KBM-7 (cell line): Measurements from ENCODE around the gene KIF26A.

ENCODE experiments used
- DNase-seq: peaks from one replicate; pipeline ENCODE4 v3.0.0-alpha.2; 2015
- in situ Hi-C: fragments of 300-500 bp; cut with MboI; formaldehyde crosslinking; loops from 2 replicates; pipeline ENCODE4 v1.14.3; 2020; ENCODE audit warnings: low sequenced_read_pairs, low pct_unique_long_range_greater_than_20kb, mixed read lengths

The KIF26A gene

DNA sequence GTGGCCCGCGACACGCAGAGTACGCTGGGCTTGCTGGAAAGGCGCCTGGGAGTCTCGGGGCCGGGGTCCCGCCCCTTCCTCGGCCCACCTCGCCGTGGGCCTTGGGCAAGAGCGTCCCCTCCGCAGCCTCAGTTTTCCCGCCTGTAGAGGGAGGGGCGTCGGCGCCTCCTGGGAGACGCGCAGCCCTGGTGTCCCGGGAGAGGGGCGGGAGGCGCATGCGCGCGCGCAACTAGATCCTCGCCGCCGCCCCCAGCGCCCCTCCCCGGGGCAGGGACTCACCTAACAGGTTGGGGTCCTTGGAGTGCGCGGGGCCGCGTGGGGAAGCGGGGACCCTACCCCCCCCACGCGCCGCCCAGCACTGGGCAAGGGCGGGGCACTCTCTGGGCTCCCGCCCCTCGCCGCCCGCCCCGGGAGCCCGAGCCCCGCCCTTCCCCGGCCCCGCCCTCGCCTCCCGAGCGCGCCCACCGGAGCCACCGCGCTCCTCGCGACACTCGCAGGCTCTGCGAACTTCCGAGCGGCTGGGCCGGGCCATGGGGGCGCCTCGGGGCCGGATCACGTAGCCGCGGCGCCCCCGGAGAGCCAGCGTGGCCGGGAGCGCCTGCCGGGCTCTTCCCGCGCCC is at the start of gene KIF26A:
Gene KIF26A (plus strand): TSS at position 490 of the 620 bp plus-strand sequence. CDS start 136 bp downstream, outside the sequence.
- DNase-seq: peak; percentile 79
- in situ Hi-C loops: no loop called here

DNA sequence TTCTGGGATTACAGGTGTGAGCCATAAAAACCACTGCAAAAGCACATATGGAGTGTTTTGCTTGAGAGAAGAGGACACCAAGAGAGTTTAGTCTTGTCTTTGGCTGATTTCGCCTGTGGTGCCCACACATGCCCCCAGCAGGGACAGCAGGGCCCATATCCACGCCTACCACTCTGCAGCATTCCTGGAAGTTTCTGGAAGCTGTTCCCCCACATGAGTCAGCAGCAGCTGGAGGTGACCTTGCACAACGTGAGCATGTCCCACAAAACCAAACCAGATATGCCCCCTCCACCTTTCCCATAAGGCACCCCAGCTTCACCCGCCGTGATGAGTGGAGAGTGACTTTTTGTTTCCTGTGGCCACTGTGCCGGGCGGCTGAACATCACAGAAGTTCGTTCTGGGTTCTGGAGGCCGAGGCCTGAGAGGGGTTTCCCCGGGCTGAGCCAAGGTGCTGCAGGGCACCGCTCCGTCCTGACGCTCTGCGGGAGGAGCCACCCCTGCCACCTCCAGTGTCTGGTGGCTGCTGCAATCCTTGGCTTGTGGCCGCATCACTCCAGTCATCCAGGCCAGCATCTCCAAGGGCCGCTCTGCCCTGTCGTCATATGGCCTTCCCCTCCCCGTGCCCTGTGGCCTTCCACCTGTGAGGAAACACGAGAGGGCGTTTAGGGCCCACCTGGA is 48.2 kb upstream of the KIF26A start:
- in situ Hi-C loops: no loop called here
- no peak for DNase-seq

DNA sequence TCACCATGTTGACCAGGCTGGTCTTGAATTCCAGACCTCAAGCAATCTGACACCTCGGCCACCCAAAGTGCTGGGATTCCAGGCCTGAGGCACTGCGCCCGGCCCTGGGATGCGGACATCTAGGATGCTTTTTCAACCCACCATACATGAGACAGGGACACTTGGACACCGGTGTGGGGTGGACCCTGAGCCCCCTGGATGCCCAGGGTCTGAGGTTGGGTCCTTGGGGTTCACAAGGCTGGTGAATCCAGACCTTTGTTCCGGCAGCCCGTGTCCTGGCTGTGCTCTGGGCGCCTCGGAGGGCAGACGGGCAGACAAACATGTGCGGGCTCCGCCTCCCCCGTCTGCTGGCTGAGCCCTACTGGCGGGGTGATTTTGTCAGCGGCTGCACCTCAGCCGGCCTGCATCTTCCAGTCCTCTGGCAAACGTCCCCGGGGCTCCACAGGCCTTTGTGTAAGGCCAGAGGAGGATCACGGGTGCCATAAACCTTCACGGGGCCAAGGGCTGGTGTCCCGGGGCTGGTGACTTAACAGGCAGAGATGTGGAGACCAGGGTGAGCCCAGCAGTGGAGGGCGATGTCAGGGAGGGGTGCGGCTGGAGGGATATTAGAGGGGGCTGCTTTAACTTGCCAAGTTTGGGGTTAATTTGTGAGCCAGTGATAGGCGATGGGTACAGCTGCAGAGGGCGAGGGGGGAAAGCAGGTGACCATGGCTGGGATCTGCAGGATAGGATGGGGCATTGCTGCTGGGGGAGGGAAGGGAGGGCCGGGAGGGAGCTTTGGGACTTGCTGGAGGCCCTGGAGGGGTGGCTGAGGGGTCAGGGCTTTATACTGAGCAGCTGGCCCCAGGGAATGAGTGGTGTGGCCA is 47.1 kb upstream of the KIF26A start:
- no peak for DNase-seq
- in situ Hi-C loops: no loop called here

DNA sequence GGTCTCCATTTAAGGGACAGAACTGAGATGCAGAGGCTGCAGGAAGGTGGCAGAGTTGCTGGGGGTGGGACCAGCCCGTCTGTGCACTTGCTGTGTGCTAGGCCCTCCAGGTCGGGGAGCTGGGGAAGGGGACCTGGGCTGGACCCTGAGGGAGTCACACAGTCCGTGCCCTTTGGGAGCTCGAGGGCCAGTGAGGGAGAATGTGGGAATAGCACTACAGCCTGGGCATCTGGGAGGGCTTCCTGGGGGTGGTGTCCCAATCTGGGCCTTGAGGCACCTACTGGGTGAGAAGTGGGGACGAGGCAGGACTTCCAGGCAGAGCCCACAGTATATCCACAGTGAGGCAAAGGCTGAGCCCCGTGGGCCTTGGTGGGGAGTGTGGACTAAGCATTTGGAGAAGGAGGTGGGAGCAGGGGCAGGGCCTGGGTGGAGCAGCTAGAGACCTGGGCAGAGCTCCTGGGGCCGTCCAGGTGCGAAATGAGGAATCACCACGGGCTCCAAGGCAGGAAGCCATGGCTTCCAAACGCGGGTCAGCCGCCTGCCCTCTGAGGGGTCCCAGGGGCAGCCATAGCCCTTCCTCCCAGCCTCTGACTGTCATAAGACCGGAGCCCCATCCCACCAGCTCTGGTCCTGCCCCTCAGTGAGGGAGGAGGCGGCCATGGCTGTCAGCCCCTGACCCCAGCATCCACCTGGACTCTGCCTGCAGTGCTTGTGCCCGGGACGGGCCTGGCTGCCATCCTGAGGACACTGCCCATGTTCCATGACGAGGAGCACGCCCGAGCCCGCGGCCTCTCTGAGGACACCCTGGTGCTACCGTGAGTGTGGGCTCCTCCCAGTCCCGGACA is 46.2 kb upstream of the KIF26A start:
- DNase-seq: no peak
- in situ Hi-C loops: no loop called here

DNA sequence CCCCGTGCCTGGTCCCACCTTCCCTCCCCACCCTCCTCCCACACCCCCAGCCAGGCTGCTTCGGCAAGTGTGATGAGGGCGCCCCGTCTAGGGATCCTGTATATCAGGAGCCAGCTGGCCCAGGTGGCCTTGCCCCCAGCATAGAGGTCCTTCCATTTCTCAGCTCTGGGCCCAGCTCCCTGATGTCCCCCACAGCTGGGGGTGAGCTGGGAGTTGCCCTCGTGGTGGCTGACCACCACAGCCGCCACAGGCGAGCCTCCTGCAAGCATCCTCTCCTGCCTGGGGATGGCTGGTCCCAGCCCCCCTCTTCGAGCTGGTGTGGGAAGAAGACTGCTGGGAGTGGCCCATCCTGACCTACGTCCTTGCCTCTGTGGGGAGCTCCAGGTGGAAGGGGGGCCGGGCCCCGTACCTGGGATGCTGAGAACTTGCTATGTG is 45.4 kb upstream of the KIF26A start:
- in situ Hi-C loops: no loop called here
- DNase-seq: no peak

DNA sequence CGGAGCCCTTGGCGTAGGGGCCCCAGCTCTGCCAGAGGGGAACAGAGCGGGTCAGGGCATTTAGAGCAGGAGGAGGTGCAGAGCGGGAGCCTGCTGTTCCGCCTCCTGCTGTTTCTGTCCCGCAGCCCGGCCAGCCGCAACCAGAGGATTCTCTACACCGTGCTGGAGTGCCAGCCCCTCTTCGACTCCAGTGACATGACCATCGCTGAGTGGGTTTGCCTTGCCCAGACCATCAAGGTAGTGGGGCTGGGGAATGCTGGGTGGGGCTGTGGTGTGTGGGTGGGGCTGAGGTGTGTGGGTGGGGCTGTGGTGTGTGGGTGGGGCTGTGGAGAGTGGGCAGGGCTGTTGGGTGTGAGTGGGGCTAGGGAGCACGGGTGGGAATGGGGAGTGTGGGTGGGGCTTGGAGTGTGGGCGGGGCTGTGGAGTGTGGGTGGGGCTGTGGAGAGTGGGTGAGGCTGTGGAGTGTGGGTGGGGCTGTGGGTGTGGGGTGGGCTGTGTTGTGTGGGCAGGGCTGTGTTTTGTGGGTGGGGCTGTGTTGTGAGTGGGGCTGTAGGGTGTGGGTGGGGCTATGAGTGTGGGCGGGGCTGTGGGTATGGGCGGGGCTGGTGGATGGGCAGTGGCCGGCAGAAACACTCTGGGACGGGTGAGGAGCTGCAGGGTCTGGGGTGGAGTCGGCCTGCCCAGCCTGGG is 44.9 kb upstream of the KIF26A start:
- DNase-seq: no peak
- in situ Hi-C loops: no loop called here

DNA sequence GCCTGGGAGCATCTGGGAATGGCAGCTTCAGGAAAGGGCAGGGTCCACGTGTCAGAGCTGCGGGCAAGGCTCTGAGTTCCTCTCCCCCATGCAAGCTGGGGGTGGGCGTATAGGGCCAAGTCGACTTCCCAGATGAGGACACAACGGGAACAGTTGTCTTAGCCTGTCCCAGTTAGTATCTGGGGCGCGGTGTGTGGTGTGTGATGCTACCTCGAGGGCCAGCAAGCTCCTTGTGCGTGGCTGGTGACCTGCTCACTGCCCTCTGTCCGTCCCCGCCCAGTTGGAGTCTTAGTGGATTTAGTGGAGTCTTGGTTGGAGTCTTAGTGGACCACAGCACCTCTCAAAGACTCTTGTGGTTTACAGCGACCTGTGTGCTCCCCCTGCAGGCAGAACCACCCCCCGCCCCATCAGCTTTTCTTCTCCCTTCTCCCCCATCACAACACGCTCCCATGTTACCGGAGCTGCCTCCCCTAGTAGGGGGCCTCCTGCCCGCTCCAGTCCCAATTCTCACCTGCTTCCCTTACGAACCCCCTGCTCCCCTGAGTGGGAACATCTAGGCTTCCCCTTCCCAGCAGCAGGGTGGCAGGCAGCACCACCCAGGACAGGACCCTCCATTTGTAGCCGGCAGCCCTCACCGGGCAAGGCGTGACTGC is 44.2 kb upstream of the KIF26A start:
- in situ Hi-C loops: no loop called here
- DNase-seq: no peak

DNA sequence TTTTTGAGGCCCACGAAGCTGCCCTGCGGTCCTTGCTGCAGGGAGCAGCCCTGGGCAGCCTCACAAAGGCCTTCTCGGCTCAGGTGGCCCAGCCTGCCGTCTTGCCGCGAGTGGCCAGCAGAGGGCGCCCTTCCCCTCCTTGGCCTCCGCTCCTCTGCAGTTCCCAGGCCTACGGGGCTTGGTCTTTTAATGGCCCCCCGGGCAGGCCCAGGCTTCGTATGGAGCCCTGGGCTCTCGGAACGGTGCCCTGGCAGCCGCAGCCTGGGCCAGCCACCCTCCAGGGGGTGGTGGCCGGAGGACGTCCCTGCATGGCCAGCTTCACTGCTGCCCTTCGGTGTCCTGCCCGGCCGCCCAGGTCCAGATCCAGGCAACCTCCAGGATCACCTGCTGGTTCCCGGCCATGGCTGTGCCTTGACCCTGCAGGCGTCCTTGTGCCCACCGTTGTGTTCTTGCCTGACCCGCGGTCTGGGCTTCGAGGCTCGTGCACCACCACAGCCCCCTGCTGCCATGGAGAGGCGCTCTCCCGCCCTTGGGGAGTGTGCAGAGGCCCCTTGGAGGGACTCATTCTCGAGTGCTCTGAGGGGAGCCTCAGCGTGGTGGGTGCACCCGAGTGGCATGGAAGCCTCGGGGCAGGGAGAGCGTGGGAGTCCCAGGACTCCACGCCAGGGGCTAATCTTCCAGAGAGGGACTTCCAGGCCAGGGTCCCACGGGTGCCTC is 43.5 kb upstream of the KIF26A start:
- peak; percentile 82 for DNase-seq
- in situ Hi-C loops: no loop called here

DNA sequence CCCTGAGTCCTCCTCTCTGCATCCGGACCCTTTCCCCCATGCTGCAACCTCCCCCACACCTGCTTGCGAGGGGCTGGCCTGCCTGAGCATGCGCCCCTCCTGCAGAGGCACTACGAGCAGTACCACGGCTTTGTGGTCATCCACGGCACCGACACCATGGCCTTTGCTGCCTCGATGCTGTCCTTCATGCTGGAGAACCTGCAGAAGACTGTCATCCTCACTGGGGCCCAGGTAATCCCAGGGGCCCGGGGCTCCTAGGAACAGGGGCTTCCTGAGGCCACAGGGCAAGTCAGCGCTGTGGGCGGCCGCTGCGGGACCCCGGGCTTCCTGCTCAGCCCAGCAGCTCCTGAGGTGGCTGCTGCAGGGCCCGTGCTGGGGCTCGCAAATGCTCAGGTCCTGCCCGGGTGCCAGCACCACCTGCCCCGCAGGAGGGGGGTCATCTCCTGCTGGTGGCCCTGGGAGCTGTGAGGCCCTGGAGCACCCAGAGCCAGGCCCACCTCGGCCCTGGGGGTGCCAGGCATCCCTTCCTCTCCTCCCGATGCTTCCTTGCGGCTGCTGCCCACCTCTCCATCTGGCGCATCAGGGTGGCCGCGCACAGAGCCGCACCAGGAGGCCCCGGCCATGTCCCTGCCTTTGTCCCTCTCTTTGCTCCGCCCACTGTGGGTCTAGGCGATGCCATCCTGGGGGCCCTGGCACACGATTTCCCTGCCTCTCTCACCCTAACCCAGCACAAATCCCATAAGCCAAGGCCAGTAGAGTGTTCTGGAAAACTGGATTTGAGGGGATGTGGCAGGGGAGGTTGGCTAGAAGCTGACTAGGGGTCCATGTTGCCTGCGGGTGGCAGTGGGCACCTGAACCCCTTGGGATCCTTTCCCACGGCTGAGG is 42.7 kb upstream of the KIF26A start:
- no peak for DNase-seq
- in situ Hi-C loops: no loop called here

DNA sequence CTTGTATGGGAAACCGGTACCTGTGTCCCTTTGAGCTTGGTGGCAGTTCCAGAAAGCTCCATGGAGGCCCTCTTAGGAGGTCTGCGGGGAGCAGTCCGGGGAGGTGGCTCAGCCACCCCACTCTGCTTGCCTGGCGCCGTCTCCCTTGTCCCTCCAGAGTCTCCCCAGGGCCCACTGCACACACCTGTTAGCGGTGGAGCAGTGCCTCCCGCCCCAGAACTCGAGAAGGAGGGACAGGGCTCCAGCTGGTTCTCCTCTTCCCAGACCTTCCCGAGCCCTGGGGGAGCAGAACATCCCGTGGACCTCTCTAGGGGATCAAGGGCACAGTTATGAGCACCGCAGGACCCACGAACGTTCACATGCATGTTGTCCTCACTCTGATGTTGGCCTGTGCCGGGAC is 42.1 kb upstream of the KIF26A start:
- no peak for DNase-seq
- in situ Hi-C loops: no loop called here

DNA sequence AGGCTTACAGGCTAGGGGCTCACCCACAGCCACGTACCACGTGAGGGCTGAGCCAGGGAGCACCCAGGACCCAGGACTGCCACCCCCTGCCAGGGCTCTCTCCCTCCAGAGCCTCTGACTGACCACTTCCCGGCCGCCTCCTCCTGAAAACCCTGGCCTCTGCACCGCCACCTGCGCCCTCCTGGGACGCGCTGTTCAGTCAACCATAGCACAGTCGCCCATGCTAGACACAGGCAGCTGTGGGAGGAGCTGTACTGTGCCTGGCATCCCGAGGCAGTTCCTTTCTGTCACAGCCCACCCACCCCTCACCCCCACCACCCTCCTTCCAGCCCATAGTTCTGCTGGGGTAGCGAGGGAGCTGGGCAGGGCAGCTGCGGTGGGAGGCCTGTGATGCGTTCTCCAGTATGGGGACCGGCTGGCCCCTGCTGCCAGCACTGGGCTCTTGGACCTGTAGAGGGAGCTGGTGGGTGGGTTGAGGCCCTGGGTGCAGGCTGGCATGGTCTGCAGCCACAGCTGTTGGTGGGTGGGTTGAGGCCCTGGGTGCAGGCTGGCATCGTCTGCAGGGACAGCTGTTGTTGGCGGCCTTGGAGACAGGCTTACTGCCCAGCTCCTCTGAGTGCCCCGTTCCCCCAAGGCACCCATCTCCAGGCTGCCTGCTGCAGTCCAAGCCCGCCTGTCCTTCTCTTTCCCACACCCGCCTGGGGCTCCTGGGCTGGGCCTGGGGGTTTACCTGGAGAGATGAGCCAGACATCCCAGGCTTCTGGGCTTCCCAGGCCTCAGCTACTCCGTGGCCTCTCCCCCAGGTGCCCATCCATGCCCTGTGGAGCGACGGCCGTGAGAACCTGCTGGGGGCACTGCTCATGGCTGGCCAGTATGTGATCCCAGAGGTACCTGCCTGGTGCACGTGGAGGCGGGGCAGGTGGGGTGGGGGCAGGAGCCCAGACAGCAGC is 41.4 kb upstream of the KIF26A start:
- in situ Hi-C loops: no loop called here

DNA sequence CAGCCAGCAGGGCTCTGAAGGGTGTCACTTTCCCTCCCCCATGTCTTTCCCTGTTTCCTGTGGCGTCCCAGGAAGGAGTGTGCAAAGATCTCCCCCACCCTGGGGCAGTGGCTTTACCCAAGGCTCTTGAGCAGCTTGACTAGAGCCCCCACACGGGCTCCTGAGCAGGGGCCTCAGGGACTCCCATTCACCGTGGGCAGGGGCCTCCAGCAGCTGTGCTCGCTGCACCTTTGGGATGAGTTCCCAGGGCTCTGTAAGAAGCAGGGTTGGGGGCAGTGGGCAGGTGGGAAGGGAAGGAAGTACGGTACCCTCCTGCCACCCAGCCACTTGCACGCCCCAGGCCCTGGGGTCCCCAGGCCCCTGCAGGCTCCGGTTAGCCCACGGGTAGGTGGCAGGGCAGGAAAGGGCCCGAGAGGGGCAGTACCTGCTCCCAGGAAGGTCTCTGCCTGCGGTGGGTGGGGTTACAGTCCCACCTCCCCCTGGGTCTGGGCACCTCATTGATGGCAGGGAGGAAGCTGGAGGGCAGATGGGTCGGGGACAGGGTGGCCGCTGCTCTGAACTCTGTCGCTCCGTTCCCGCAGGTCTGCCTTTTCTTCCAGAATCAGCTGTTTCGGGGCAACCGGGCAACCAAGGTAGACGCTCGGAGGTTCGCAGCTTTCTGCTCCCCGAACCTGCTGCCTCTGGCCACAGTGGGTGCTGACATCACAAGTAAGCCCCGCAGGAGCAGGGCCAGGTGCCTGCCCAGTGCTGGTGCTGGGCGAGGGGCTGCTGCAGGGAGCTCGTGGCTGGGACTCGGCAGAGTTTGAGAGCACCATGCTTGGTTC is 39.9 kb upstream of the KIF26A start:
- in situ Hi-C loops: no loop called here
- DNase-seq: no peak

More for the DNA sequence above, 41.4 kb upstream of the KIF26A start:
- no peak for DNase-seq

DNA sequence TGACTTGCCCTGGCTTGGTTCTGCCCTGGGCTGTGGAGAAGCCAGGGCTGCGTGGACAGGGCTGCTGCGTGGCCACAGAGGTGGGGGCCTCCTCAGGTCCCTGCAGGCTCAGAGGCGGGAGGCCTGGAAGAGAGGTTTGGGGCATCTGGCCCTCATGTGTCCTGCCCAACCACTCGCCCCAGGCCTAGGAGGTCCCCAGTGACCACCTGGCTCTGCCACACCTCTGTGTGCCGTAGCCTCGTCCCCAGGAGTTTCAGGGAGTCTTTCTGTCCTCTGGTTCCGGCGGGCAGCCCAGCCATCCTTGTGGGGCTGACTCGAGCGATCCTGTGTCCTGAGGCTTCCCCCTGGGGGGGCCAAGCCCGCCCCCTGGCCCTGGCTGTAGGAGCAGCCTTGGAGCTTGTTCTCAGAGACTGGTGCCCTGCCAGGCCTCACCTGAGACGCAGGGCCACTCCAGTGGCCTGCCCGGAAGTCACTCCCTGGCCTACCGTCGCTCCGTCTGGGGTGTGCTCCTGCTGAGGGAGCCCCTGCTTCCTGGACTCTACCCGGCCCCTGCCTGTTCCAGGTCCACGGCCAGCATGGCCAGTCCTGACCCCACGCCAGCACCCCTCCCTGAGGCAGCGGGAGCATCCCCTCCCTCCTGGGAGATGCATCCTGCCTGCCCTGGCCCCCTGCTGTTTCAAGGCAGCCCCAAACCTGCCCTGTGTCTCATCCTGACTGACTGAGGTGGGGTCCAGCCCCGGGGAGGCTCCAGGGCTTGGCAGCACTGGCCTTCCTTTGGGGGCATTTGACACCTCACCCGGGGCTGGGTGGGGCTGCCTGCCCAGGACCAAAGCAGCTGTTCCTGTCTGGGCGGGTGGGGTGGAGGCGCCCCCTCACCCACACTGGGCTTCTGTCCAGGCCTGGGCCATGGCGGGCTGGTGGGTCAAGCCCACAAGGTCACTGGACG is 39.0 kb upstream of the KIF26A start:
- in situ Hi-C loops: no loop called here

More for the DNA sequence above, 39.0 kb upstream of the KIF26A start:
- no peak for DNase-seq
